Measurements from ENCODE around the gene DMD.
"Not testable (repeated sequence)": the region's sequence is repeated elsewhere in the genome, so short reads cannot be mapped to it uniquely, and the experiment has no call there.

DMD gene

GRCh38 chrX:32532262-32532661 is 679.1 kb downstream of the DMD start:
- peak; percentile 1 to 68 for DNase-seq (ENCODE audit: low read depth in 2 of 2)
- no peak overlapping the region for H3K4me3 ChIP-seq (replicated peaks in 1 of 2; ENCODE audit: low read depth in 2 of 2, low read length in 2 of 2)
- TF ChIP-seq CTCF (IDR thresholded peaks at IDR 0.05; ENCODE audit: low read depth, low read length) = no peak

GRCh38 chrX:32530802-32531403 is 680.4 kb downstream of the DMD start:
- H3K4me3 ChIP-seq (replicated peaks in 1 of 2; ENCODE audit: low read depth in 2 of 2, low read length in 2 of 2) = peak overlapping the region in 1 of 2 donors; percentile 21
- peak; percentile 54 to 70 for DNase-seq (ENCODE audit: low read depth in 2 of 2)
- peak; percentile 33 for TF ChIP-seq CTCF (IDR thresholded peaks at IDR 0.05; ENCODE audit: low read depth, low read length)

GRCh38 chrX:32528451-32528850 is 682.9 kb downstream of the DMD start:
- H3K4me3 ChIP-seq (replicated peaks in 1 of 2; ENCODE audit: low read depth in 2 of 2, low read length in 2 of 2); DNase-seq (ENCODE audit: low read depth in 2 of 2): not testable (repeated sequence)

- DNase-seq (ENCODE audit: low read depth in 2 of 2) = no peak
- H3K4me3 ChIP-seq (replicated peaks in 1 of 2; ENCODE audit: low read depth in 2 of 2, low read length in 2 of 2) = no peak overlapping the region
- TF ChIP-seq CTCF (IDR thresholded peaks at IDR 0.05; ENCODE audit: low read depth, low read length) = no peak
These were observed 686.1 kb downstream of the DMD start for GRCh38 chrX:32525234-32525633.

GRCh38 chrX:32524385-32524784 is 687.0 kb downstream of the DMD start:
- no peak for DNase-seq (ENCODE audit: low read depth in 2 of 2)
- no peak for TF ChIP-seq CTCF (IDR thresholded peaks at IDR 0.05; ENCODE audit: low read depth, low read length)
- H3K4me3 ChIP-seq (replicated peaks in 1 of 2; ENCODE audit: low read depth in 2 of 2, low read length in 2 of 2) = no peak overlapping the region

- DNase-seq (ENCODE audit: low read depth in 2 of 2) = no peak
- no peak for TF ChIP-seq CTCF (IDR thresholded peaks at IDR 0.05; ENCODE audit: low read depth, low read length)
These were observed 690.6 kb downstream of the DMD start for GRCh38 chrX:32520789-32521188.

GRCh38 chrX:32514986-32515385 is 696.4 kb downstream of the DMD start:
- H3K4me3 ChIP-seq (replicated peaks in 1 of 2; ENCODE audit: low read depth in 2 of 2, low read length in 2 of 2) = no peak overlapping the region
- no peak for DNase-seq (ENCODE audit: low read depth in 2 of 2)
- TF ChIP-seq CTCF (IDR thresholded peaks at IDR 0.05; ENCODE audit: low read depth, low read length) = no peak

More at GRCh38 chrX:32520789-32521188, 690.6 kb downstream of the DMD start:
- H3K4me3 ChIP-seq (replicated peaks in 1 of 2; ENCODE audit: low read depth in 2 of 2, low read length in 2 of 2) = no peak overlapping the region
